ENCODE results near the gene PDCD2L. TPM values are rescaled to one million over a fixed set of nuclear protein-coding genes. Genes with fewer than 3 reads are reported as not detected.

PDCD2L gene
- total and polyA plus RNA-seq, 4 donors = 7.5 to 11.8 (median 10.8) TPM

GRCh38 chr19:34402074-34402600, 2.1 kb upstream of the PDCD2L start:
- Histone ChIP-seq H3K4me1 (ENCODE audit: control insufficient read depth in 5 of 5, insufficient read depth in 5 of 5, low read length in 5 of 5) (peaks cover 0 to 2% (median 0%) of the 10 kb centered on the region in 5 donors), H3K9ac (ENCODE audit: insufficient read depth in 1 of 2, low read length in 2 of 2) (no peak overlapping the region), H3K27ac (ENCODE audit: low read depth in 1 of 2, low read length in 1 of 2) (no peak overlapping the region), H3K27me3 (ENCODE audit: control insufficient read depth in 3 of 3, insufficient read depth in 3 of 3, low read length in 2 of 3) (no peaks in the 10 kb centered on the region), H3K4me3 (no peak overlapping the region), H3K9me3 (ENCODE audit: control insufficient read depth in 4 of 4, insufficient read depth in 3 of 4, low read length in 3 of 4) (no peaks in the 10 kb centered on the region), H3K36me3 (ENCODE audit: control insufficient read depth in 4 of 4, insufficient read depth in 4 of 4, low read length in 4 of 4) (peaks cover 3 to 20% (median 6%) of the 10 kb centered on the region in 4 donors)
- no peak for TF ChIP-seq CTCF (IDR thresholded peaks at IDR 0.05; ENCODE audit: control extremely low read depth, extremely low read depth)
- ATAC-seq (ENCODE audit: insufficient read depth, low FRiP score) (no peak), DNase-seq (no peak)
- 81 to 86% methylated on average over 8 of the region's 8 CpGs for WGBS, 2 donors

DNA sequence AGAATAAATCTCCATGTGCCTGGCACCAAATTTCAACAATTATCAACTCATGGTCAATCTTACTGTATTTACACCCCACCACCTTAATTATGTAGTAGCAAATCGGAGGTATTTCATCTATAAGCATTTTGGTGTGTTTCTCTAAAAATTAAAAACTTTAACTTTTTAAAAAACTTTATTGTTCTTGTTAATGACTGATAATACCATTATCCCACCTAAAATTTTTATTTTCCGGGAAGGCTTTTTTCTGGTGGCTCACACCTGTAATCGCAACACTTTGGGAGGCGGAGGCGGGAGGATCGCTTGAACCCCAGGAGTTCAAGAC, 453 bp upstream of the PDCD2L start:
- WGBS, 2 donors = 31 to 33% methylated on average over 6 of the region's 6 CpGs

DNA sequence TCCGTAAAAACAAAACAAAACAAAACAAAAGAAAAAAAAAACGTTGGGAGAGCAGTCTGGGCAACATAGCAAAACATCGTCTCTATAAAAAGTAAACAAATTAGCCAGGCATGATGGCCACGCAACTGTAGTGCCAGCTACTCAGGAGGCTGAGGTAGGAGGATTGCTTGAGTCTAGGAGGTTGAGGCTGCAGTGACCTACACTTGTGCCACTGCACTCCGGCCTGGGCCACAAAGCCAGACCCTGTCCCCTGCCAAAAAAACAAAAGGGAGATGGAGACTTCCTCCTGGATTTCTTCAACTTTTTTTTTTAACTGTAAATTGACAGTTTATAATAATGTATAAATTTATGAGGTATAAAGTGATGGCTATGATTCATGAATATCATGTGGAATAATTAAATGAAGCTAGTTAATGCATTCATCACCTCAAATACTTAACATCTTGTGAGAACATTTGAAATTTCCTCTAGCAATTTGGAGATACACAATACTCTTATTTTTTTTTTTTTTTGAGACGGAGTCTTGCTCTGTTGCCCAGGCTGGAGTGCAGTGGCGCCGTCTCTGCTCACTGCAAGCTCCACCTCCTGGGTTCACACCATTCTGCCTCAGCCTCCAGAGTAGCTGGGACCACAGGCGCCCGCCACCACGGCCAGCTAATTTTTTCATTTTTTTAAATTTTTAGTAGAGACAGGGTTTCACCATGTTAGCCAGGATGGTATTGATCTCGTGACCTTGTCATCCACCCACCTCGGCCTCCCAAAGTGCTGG, 1.9 kb downstream of the PDCD2L start:
- Histone ChIP-seq H3K9me3 (ENCODE audit: control insufficient read depth in 4 of 4, insufficient read depth in 3 of 4, low read length in 3 of 4) (no peaks in the 10 kb centered on the region), H3K4me1 (ENCODE audit: control insufficient read depth in 5 of 5, insufficient read depth in 5 of 5, low read length in 5 of 5) (peaks cover 0 to 2% (median 0%) of the 10 kb centered on the region in 5 donors), H3K9ac (ENCODE audit: insufficient read depth in 1 of 2, low read length in 2 of 2) (no peak overlapping the region), H3K36me3 (ENCODE audit: control insufficient read depth in 4 of 4, insufficient read depth in 4 of 4, low read length in 4 of 4) (peaks cover 0 to 9% (median 5%) of the 10 kb centered on the region in 4 donors), H3K4me3 (no peak overlapping the region), H3K27ac (ENCODE audit: low read depth in 1 of 2, low read length in 1 of 2) (no peak overlapping the region), H3K27me3 (ENCODE audit: control insufficient read depth in 3 of 3, insufficient read depth in 3 of 3, low read length in 2 of 3) (no peaks in the 10 kb centered on the region)
- DNase-seq (no peak), ATAC-seq (ENCODE audit: insufficient read depth, low FRiP score) (no peak)
- TF ChIP-seq CTCF (IDR thresholded peaks at IDR 0.05; ENCODE audit: control extremely low read depth, extremely low read depth) = no peak
- WGBS, 2 donors = 89 to 90% methylated on average over 13 of the region's 13 CpGs

More for the DNA sequence above, 453 bp upstream of the PDCD2L start:
- H3K4me1 ChIP-seq (ENCODE audit: control insufficient read depth in 5 of 5, insufficient read depth in 5 of 5, low read length in 5 of 5) = peaks cover 0 to 2% (median 0%) of the 10 kb centered on the region in 5 donors
- no peak overlapping the region for H3K27ac ChIP-seq (ENCODE audit: low read depth in 1 of 2, low read length in 1 of 2)
- no peaks in the 10 kb centered on the region for H3K9me3 ChIP-seq (ENCODE audit: control insufficient read depth in 4 of 4, insufficient read depth in 3 of 4, low read length in 3 of 4)
- H3K27me3 ChIP-seq (ENCODE audit: control insufficient read depth in 3 of 3, insufficient read depth in 3 of 3, low read length in 2 of 3) = no peaks in the 10 kb centered on the region
- no peak for DNase-seq
- peak overlapping the region in 1 of 2 donors; percentile 73 for H3K9ac ChIP-seq (ENCODE audit: insufficient read depth in 1 of 2, low read length in 2 of 2)
- no peak for TF ChIP-seq CTCF (IDR thresholded peaks at IDR 0.05; ENCODE audit: control extremely low read depth, extremely low read depth)
- ATAC-seq (ENCODE audit: insufficient read depth, low FRiP score) = no peak
- H3K36me3 ChIP-seq (ENCODE audit: control insufficient read depth in 4 of 4, insufficient read depth in 4 of 4, low read length in 4 of 4) = peaks cover 0 to 16% (median 5%) of the 10 kb centered on the region in 4 donors
- peak overlapping the region; percentile 87 for H3K4me3 ChIP-seq
